BLaER1 (cell line): ENCODE results near the gene DDHD1.
A peak's percentile ranks its signal among the peaks of the same experiment; 100 is the strongest.
"Not testable (repeated sequence)": the region's sequence is repeated elsewhere in the genome, so short reads cannot be mapped to it uniquely, and the experiment has no call there.

Source experiments
- H3K27ac ChIP-seq: shearing (Covaris generic); formaldehyde crosslinking; 2 replicates; pipeline ENCODE4 v1.8.1; 2022
- H3K27me3 ChIP-seq: shearing (Covaris generic); formaldehyde crosslinking; 2 replicates; pipeline ENCODE4 v1.8.1; 2022
- H3K36me3 ChIP-seq: shearing (Covaris generic); formaldehyde crosslinking; 2 replicates; pipeline ENCODE4 v1.8.1; 2022
- H3K4me1 ChIP-seq: shearing (Covaris generic); formaldehyde crosslinking; 2 replicates; pipeline ENCODE4 v1.8.1; 2022
- H3K4me2 ChIP-seq: shearing (Covaris generic); formaldehyde crosslinking; 2 replicates; pipeline ENCODE4 v1.8.1; 2022
- H3K4me3 ChIP-seq: shearing (Covaris generic); formaldehyde crosslinking; 2 replicates; pipeline ENCODE4 v1.8.1; 2022
- H3K9ac ChIP-seq: shearing (Covaris generic); formaldehyde crosslinking; 2 replicates; pipeline ENCODE4 v1.8.1; 2022
- H3K9me3 ChIP-seq: shearing (Covaris generic); formaldehyde crosslinking; 2 replicates; pipeline ENCODE4 v1.8.1; 2022
- H4K20me1 ChIP-seq: shearing (Covaris generic); formaldehyde crosslinking; 2 replicates; pipeline ENCODE4 v1.8.1; 2022
- Cebpa-rat ChIP-seq: shearing (Covaris generic); IDR thresholded peaks from 2 replicates; pipeline ENCODE4 v1.8.1; 2022

DDHD1 gene

GRCh38 chr14:53152887-53153701 is at the start of gene DDHD1:
DDHD1 (minus strand) TSS chr14:53153323; CDS start chr14:53153098, 225 bp downstream.
- H3K27ac ChIP-seq, result peak within 1 kb of the TSS; percentile 97
- no peak for TF ChIP-seq Cebpa-rat

DNA sequence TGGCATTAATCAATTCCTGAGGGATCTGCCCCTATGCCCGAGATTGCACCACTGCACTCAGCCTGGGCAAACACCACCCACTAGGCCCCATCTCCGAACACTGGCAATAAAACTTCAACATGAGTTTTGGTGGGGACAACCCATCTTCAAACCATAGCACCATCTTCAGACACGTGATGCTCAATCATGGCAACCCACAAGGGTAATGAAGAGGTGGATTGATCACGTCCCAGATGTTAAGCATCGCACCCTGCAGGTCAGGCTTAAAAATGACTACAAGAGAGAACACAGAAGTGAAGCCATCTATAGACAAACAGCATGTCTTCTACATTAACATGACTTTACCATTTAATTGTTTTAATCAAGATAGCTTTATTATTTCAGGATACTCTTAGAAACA is 42.8 kb upstream of the DDHD1 start:
- H4K20me1 ChIP-seq, result no peaks in the 10 kb centered on the region
- no peak overlapping the region for H3K4me2 ChIP-seq
- no peak overlapping the region for H3K9ac ChIP-seq
- peaks cover 9% of the 10 kb centered on the region for H3K9me3 ChIP-seq
- no peaks in the 10 kb centered on the region for H3K4me1 ChIP-seq
- H3K36me3 ChIP-seq, result no peaks in the 10 kb centered on the region
- H3K27me3 ChIP-seq, result no peaks in the 10 kb centered on the region
- H3K27ac ChIP-seq, result no peak overlapping the region
- TF ChIP-seq Cebpa-rat, result no peak
- H3K4me3 ChIP-seq, result no peak overlapping the region

More at GRCh38 chr14:53152887-53153701, at the start of gene DDHD1:
- Histone ChIP-seq H4K20me1 (peaks cover 41% of the 10 kb centered on the region), H3K9ac (peak within 1 kb of the TSS; percentile 96), H3K4me1 (peaks cover 38% of the 10 kb centered on the region), H3K27me3 (no peaks in the 10 kb centered on the region), H3K4me3 (peak within 1 kb of the TSS; percentile 100), H3K36me3 (no peaks in the 10 kb centered on the region; the same call in 1 of the 2 replicates), H3K4me2 (peak within 1 kb of the TSS; percentile 76), H3K9me3 (no peaks in the 10 kb centered on the region)

GRCh38 chr14:53193193-53193592 is 40.1 kb upstream of the DDHD1 start:
- no peaks in the 10 kb centered on the region for H4K20me1 ChIP-seq
- H3K4me3 ChIP-seq, result no peak overlapping the region
- no peaks in the 10 kb centered on the region for H3K4me1 ChIP-seq
- H3K4me2 ChIP-seq, result no peak overlapping the region
- TF ChIP-seq Cebpa-rat, result no peak
- H3K27ac ChIP-seq, result no peak overlapping the region
- H3K9ac ChIP-seq, result no peak overlapping the region
- no peaks in the 10 kb centered on the region for H3K36me3 ChIP-seq
- H3K27me3 ChIP-seq, result no peaks in the 10 kb centered on the region
- no peaks in the 10 kb centered on the region for H3K9me3 ChIP-seq

GRCh38 chr14:53192052-53192760 is 39.1 kb upstream of the DDHD1 start:
- Histone ChIP-seq H3K4me2 (no peak overlapping the region), H3K27me3 (no peaks in the 10 kb centered on the region), H3K9ac (no peak overlapping the region), H3K9me3 (no peaks in the 10 kb centered on the region), H4K20me1 (no peaks in the 10 kb centered on the region), H3K4me1 (no peaks in the 10 kb centered on the region), H3K36me3 (no peaks in the 10 kb centered on the region), H3K4me3 (no peak overlapping the region), H3K27ac (no peak overlapping the region)
- no peak for TF ChIP-seq Cebpa-rat

GRCh38 chr14:53190938-53191337 is 37.8 kb upstream of the DDHD1 start:
- H3K36me3 ChIP-seq, result no peaks in the 10 kb centered on the region
- H3K4me2 ChIP-seq, result no peak overlapping the region
- H4K20me1 ChIP-seq, result no peaks in the 10 kb centered on the region
- no peak overlapping the region for H3K4me3 ChIP-seq
- TF ChIP-seq Cebpa-rat, result no peak
- no peak overlapping the region for H3K9ac ChIP-seq
- no peaks in the 10 kb centered on the region for H3K9me3 ChIP-seq
- no peaks in the 10 kb centered on the region for H3K27me3 ChIP-seq
- H3K27ac ChIP-seq, result no peak overlapping the region
- H3K4me1 ChIP-seq, result no peaks in the 10 kb centered on the region

DNA sequence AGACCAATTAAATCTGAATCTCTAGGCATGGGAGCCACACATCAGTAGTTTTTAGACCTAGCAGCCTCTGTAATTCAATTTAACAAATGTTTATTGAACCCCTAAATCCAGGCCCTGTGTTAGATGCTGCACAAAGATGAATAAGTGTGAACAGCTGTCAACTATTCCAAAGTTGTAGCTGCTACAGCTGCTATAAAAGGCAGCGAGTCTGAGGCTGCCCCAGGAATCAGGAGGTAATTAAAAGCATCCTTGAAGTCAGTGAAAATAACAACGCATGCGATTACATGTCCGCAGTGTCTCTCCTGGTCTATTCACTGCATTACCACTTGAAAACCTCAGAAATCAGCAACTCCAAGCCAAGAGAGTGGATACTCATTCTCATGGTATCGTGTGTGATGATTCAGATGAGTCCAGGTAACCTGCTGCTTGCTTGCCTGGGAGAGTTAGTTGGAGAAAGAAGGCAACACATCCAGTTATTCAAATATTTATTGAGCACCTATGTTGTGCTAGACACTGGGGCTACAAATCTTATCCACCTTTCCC is 34.9 kb upstream of the DDHD1 start:
- H4K20me1 ChIP-seq, result no peaks in the 10 kb centered on the region
- H3K4me3 ChIP-seq, result no peak overlapping the region
- no peaks in the 10 kb centered on the region for H3K36me3 ChIP-seq
- no peak overlapping the region for H3K9ac ChIP-seq
- TF ChIP-seq Cebpa-rat, result no peak
- no peaks in the 10 kb centered on the region for H3K27me3 ChIP-seq
- H3K4me1 ChIP-seq, result no peaks in the 10 kb centered on the region
- H3K27ac ChIP-seq, result no peak overlapping the region
- no peak overlapping the region for H3K4me2 ChIP-seq
- no peaks in the 10 kb centered on the region for H3K9me3 ChIP-seq

- H3K36me3 ChIP-seq, result no peaks in the 10 kb centered on the region
- no peak overlapping the region for H3K4me2 ChIP-seq
- H3K4me3 ChIP-seq, result no peak overlapping the region
- no peaks in the 10 kb centered on the region for H4K20me1 ChIP-seq
- no peak overlapping the region for H3K27ac ChIP-seq
- H3K9me3 ChIP-seq, result 0 out of 2 replicates have a peak, but pooled peaks cover under 1% of the 10 kb centered on the region
- no peaks in the 10 kb centered on the region for H3K27me3 ChIP-seq
- no peak overlapping the region for H3K9ac ChIP-seq
- TF ChIP-seq Cebpa-rat, result no peak
- H3K4me1 ChIP-seq, result no peaks in the 10 kb centered on the region
These were observed 33.4 kb upstream of the DDHD1 start for GRCh38 chr14:53186532-53186931.

DNA sequence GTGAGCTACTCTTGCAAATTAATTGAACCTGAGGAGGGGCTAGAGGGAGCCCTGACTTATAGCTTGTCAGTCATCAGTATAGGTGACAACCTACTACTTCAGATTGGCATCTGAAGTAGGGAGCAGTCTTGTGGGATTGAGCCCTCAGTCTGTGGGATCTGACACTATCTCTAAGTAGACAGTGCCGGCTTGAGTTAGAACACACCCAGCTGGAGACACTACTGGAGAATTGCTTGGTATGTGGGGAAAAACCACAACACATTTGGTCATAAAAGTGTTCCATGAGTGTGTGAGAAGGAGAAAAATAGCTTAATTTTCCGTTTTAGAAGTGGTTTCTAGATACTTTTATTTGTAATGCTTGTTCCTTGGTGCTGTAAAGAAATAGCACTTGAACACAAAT is 30.5 kb upstream of the DDHD1 start:
- no peak for TF ChIP-seq Cebpa-rat
- no peak overlapping the region for H3K4me2 ChIP-seq
- H3K9me3 ChIP-seq, result peaks cover 13% of the 10 kb centered on the region
- H3K36me3 ChIP-seq, result no peaks in the 10 kb centered on the region
- no peak overlapping the region for H3K4me3 ChIP-seq
- no peaks in the 10 kb centered on the region for H3K27me3 ChIP-seq
- H3K9ac ChIP-seq, result no peak overlapping the region
- H4K20me1 ChIP-seq, result no peaks in the 10 kb centered on the region
- H3K27ac ChIP-seq, result no peak overlapping the region
- H3K4me1 ChIP-seq, result no peaks in the 10 kb centered on the region

- no peak overlapping the region for H3K9ac ChIP-seq
- H3K27me3 ChIP-seq, result no peaks in the 10 kb centered on the region
- no peak for TF ChIP-seq Cebpa-rat
These were observed 29.9 kb upstream of the DDHD1 start for GRCh38 chr14:53183056-53183455.

GRCh38 chr14:53181463-53182081 is 28.4 kb upstream of the DDHD1 start:
- not testable (repeated sequence) for H4K20me1 ChIP-seq, H3K27me3 ChIP-seq, H3K9ac ChIP-seq, H3K4me2 ChIP-seq, H3K4me3 ChIP-seq, H3K4me1 ChIP-seq, H3K36me3 ChIP-seq, H3K27ac ChIP-seq
- peaks cover 13% of the 10 kb centered on the region for H3K9me3 ChIP-seq

More at GRCh38 chr14:53183056-53183455, 29.9 kb upstream of the DDHD1 start:
- Histone ChIP-seq H3K36me3 (no peaks in the 10 kb centered on the region), H3K4me3 (no peak overlapping the region), H3K9me3 (peaks cover 13% of the 10 kb centered on the region), H3K27ac (no peak overlapping the region), H3K4me2 (no peak overlapping the region), H3K4me1 (no peaks in the 10 kb centered on the region), H4K20me1 (no peaks in the 10 kb centered on the region)
